Smooth muscle cell of the pulmonary artery (primary cell): Measurements from ENCODE around the gene LYPD1. TPM values are rescaled to one million over a fixed set of nuclear protein-coding genes. Genes with fewer than 3 reads are reported as not detected.

Experiments
- total RNA-seq: library from RNA; depleted of rRNA; stranded (reverse); fragments of >200 nt; gene quantifications from 2 replicates; pipeline ENCODE4 v1.2.3, GENCODE V29; 2014

LYPD1 gene, protein sequence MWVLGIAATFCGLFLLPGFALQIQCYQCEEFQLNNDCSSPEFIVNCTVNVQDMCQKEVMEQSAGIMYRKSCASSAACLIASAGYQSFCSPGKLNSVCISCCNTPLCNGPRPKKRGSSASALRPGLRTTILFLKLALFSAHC
- 12.8 and 13.7 TPM in 2 replicates for total RNA-seq

DNA sequence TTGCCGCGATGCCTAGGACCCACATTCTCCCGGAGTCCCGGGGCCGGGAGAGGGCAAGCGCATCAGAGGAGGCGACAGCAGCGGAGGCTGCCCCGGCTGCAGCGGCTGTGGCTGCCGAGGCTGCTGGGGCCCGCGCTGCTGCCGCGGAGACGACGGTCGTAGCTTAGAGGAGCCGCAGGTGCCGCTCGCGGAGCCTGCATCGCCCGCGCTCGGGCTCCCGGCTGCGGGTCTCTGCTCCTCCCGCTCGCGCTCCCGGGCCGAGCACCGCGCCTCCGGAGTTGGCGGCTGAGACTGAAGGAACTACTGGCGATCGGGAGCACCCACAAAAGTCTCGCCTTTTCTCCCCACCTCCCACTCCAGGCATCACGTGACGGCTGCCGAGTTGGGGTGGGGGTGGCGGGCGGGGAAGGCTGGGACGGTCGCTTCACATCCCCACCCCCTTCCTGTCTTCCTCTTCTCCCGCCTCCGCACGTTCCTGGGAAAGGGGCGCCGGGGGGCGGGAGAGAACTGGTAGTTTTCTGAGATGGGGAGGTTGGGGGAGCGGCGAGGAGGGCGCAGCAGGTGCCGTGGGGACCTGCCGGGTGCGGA is at the start of gene LYPD1:
LYPD1 (minus strand) TSS at position 298 of the 588 bp plus-strand sequence; CDS start at position 25, 273 bp downstream.

